Hepatic stellate cell (primary cell): Measurements from ENCODE around the gene RBM43.

Experiments used
- DNase-seq: peaks from one replicate; pipeline ENCODE4 v3.0.0; 2011; ENCODE audit warnings: low spot score

The RBM43 gene

GRCh38 chr2:151217343-151217742 is 44.3 kb downstream of the RBM43 start:
- DNase-seq = no peak

GRCh38 chr2:151207100-151207499 is 54.6 kb downstream of the RBM43 start:
- DNase-seq = no peak

- DNase-seq = no peak
These were observed 55.2 kb downstream of the RBM43 start for GRCh38 chr2:151206446-151206968.

- DNase-seq = no peak
These were observed 56.1 kb downstream of the RBM43 start for GRCh38 chr2:151205571-151205970.

- no peak for DNase-seq
These were observed 56.9 kb downstream of the RBM43 start for GRCh38 chr2:151204756-151205155.

GRCh38 chr2:151200844-151201243 is 60.8 kb downstream of the RBM43 start:
- no peak for DNase-seq

GRCh38 chr2:151200277-151200676 is 61.4 kb downstream of the RBM43 start:
- DNase-seq = no peak

GRCh38 chr2:151198645-151199044 is 63.0 kb downstream of the RBM43 start:
- no peak for DNase-seq
